ENCODE results near the gene SCLY. TPM values are rescaled to one million over a fixed set of nuclear protein-coding genes. Genes with fewer than 3 reads are reported as not detected.

Gene SCLY
- total and polyA plus RNA-seq, 2 of the 13 experiments (the other 11 are each of a cell fraction or from before 2014, with no cell fraction given): 27.9 to 38.6 TPM

GRCh38 chr2:238060542-238061314 lies at the start of gene SCLY (continued):
- TF ChIP-seq STAT6 (CRISPR knock-in tag; IDR thresholded peaks at IDR 0.05; ENCODE audit: borderline replicate concordance) (no peak; the same call in 1 of the 2 replicates), ZNF275 (CRISPR knock-in tag; IDR thresholded peaks at IDR 0.05; ENCODE audit: borderline replicate concordance) (peak; percentile 99), ZNF891 (CRISPR knock-in tag; IDR thresholded peaks at IDR 0.05) (peak; percentile 75; the same call in 1 of the 2 replicates), ARNT2 (CRISPR knock-in tag; IDR thresholded peaks at IDR 0.05; ENCODE audit: low read depth) (peak; percentile 94), PHB2 (IDR thresholded peaks at IDR 0.05; ENCODE audit: partially characterized antibody) (no peak), HDAC1 (CRISPR knock-in tag; IDR thresholded peaks at IDR 0.05) (peak; percentile 95), TBX2 (CRISPR knock-in tag; IDR thresholded peaks at IDR 0.05; ENCODE audit: borderline replicate concordance) (peak; percentile 50; the same call in 1 of the 2 replicates), ZNF543 (CRISPR knock-in tag; IDR thresholded peaks at IDR 0.05) (peak; percentile 11), ELF1 (CRISPR knock-in tag; IDR thresholded peaks at IDR 0.05) (peak; percentile 87), CENPBD1 (CRISPR knock-in tag; IDR thresholded peaks at IDR 0.05; ENCODE audit: borderline replicate concordance, low read depth) (no peak), MLXIP (CRISPR knock-in tag; IDR thresholded peaks at IDR 0.05; ENCODE audit: borderline replicate concordance) (no peak)
- TF ChIP-seq, protein P1, sequence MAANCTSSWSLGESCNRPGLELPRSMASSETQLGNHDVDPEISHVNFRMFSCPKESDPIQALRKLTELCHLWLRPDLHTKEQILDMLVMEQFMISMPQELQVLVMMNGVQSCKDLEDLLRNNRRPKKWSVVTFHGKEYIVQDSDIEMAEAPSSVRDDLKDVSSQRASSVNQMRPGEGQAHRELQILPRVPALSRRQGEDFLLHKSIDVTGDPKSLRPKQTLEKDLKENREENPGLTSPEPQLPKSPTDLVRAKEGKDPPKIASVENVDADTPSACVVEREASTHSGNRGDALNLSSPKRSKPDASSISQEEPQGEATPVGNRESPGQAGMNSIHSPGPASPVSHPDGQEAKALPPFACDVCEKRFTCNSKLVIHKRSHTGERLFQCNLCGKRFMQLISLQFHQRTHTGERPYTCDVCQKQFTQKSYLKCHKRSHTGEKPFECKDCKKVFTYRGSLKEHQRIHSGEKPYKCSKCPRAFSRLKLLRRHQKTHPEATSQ (CRISPR knock-in tag; IDR thresholded peaks at IDR 0.05; ENCODE audit: borderline replicate concordance): no peak
- TF ChIP-seq, protein P2, sequence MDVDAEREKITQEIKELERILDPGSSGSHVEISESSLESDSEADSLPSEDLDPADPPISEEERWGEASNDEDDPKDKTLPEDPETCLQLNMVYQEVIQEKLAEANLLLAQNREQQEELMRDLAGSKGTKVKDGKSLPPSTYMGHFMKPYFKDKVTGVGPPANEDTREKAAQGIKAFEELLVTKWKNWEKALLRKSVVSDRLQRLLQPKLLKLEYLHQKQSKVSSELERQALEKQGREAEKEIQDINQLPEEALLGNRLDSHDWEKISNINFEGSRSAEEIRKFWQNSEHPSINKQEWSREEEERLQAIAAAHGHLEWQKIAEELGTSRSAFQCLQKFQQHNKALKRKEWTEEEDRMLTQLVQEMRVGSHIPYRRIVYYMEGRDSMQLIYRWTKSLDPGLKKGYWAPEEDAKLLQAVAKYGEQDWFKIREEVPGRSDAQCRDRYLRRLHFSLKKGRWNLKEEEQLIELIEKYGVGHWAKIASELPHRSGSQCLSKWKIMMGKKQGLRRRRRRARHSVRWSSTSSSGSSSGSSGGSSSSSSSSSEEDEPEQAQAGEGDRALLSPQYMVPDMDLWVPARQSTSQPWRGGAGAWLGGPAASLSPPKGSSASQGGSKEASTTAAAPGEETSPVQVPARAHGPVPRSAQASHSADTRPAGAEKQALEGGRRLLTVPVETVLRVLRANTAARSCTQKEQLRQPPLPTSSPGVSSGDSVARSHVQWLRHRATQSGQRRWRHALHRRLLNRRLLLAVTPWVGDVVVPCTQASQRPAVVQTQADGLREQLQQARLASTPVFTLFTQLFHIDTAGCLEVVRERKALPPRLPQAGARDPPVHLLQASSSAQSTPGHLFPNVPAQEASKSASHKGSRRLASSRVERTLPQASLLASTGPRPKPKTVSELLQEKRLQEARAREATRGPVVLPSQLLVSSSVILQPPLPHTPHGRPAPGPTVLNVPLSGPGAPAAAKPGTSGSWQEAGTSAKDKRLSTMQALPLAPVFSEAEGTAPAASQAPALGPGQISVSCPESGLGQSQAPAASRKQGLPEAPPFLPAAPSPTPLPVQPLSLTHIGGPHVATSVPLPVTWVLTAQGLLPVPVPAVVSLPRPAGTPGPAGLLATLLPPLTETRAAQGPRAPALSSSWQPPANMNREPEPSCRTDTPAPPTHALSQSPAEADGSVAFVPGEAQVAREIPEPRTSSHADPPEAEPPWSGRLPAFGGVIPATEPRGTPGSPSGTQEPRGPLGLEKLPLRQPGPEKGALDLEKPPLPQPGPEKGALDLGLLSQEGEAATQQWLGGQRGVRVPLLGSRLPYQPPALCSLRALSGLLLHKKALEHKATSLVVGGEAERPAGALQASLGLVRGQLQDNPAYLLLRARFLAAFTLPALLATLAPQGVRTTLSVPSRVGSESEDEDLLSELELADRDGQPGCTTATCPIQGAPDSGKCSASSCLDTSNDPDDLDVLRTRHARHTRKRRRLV (CRISPR knock-in tag; IDR thresholded peaks at IDR 0.05): peak; percentile 91; the same call in 1 of the 2 replicates
